GM12874 (cell line): Measurements from ENCODE around the gene FCRL5.

Experiments
- CTCF ChIP-seq: IDR thresholded peaks from 2 replicates; pipeline ENCODE4 v1.5.1; 2011; ENCODE audit warnings: low read depth, mild to moderate bottlenecking, control low read depth, low read length, moderate library complexity; ENCODE audit not compliant: insufficient read depth

Gene FCRL5

GRCh38 chr1:157521056-157521455 lies 31.3 kb downstream of the FCRL5 start:
- no peak for TF ChIP-seq CTCF

GRCh38 chr1:157520386-157520935 lies 31.9 kb downstream of the FCRL5 start:
- no peak for TF ChIP-seq CTCF

GRCh38 chr1:157519451-157519850 lies 32.9 kb downstream of the FCRL5 start:
- no peak for TF ChIP-seq CTCF

- TF ChIP-seq CTCF, result no peak
These were observed 35.3 kb downstream of the FCRL5 start for GRCh38 chr1:157517016-157517415.

- no peak for TF ChIP-seq CTCF
These were observed 36.6 kb downstream of the FCRL5 start for GRCh38 chr1:157515709-157516108.

DNA sequence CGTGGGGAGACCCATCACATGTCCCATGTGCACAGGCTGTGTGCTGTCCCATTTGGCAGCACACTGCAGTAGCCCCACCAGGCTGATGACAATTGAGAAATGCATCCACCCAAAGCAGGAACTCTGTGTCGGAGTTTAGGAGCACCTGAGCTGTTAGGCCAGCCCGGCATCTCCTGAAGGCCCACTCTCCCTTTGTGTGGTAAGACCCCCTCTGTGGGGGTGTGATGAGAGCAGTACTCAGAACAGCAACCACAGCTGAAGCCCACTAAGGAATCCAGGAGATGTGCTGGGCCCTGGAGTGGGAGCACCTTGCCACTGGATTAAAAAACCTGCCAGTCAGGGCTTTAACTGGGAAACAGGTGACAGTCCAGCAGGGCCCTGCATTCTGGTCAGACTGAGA lies 37.2 kb downstream of the FCRL5 start:
- no peak for TF ChIP-seq CTCF

GRCh38 chr1:157512036-157512969 lies 40.0 kb downstream of the FCRL5 start:
- TF ChIP-seq CTCF, result no peak
